Measurements from ENCODE around the gene UNC13A.

DNA sequence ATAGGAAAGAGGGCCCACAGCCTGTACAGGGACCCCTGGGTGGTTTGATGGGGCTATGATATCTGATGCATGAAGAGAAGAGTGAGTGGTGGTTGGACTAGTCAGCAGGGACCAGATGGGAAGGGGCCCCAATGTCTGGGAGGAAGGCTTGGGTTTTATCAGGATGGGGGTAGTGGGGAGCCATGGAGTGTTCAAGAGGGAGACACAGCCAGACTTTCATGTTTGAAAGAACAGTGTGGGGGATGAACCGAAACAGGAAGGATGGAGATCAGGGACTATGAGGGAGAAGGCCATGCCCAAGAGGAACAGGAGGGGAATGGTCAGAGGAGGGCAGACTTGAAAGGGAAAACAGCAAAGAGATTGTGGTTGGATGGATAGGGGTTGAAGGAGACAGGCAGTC is 63.1 kb downstream of the UNC13A start:
- TF ChIP-seq, protein P1, sequence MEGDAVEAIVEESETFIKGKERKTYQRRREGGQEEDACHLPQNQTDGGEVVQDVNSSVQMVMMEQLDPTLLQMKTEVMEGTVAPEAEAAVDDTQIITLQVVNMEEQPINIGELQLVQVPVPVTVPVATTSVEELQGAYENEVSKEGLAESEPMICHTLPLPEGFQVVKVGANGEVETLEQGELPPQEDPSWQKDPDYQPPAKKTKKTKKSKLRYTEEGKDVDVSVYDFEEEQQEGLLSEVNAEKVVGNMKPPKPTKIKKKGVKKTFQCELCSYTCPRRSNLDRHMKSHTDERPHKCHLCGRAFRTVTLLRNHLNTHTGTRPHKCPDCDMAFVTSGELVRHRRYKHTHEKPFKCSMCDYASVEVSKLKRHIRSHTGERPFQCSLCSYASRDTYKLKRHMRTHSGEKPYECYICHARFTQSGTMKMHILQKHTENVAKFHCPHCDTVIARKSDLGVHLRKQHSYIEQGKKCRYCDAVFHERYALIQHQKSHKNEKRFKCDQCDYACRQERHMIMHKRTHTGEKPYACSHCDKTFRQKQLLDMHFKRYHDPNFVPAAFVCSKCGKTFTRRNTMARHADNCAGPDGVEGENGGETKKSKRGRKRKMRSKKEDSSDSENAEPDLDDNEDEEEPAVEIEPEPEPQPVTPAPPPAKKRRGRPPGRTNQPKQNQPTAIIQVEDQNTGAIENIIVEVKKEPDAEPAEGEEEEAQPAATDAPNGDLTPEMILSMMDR (IDR thresholded peaks at IDR 0.05): no peak
- TF ChIP-seq ZFX (IDR thresholded peaks at IDR 0.05; ENCODE audit: borderline replicate concordance): no peak

All from 22Rv1 (cell line).